NCI-H146 treated with DMSO at 0.1 percent for 48 hours (cell line): Measurements from ENCODE around the gene OR2A7.
"Not testable (repeated sequence)": the region's sequence is repeated elsewhere in the genome, so short reads cannot be mapped to it uniquely, and the experiment has no call there.

Experiments used
- DNase-seq: peaks from one replicate; lab custom pipeline; 2025; ENCODE audit not compliant: unreplicated experiment; lab: John Stamatoyannopoulos, UW

OR2A7 gene

GRCh38 chr7:144255471-144255897 is 9.1 kb downstream of the OR2A7 start:
- no peak for DNase-seq

GRCh38 chr7:144252307-144252706 is 12.3 kb downstream of the OR2A7 start:
- not testable (repeated sequence) for DNase-seq

- DNase-seq, result not testable (repeated sequence)
These were observed 16.8 kb downstream of the OR2A7 start for GRCh38 chr7:144247674-144248330.

- not testable (repeated sequence) for DNase-seq
These were observed 17.6 kb downstream of the OR2A7 start for GRCh38 chr7:144246967-144247366.

GRCh38 chr7:144245372-144245771 is 19.2 kb downstream of the OR2A7 start:
- DNase-seq, result not testable (repeated sequence)

- DNase-seq, result not testable (repeated sequence)
These were observed 25.2 kb downstream of the OR2A7 start, which contains the start of gene OR2A42 for GRCh38 chr7:144239365-144239764. OR2A42 (minus strand) TSS chr7:144239605; CDS start chr7:144232843, 6,762 bp downstream.

- not testable (repeated sequence) for DNase-seq
These were observed 26.0 kb downstream of the OR2A7 start for GRCh38 chr7:144238530-144239082.

GRCh38 chr7:144233039-144233438 is 31.6 kb downstream of the OR2A7 start:
- DNase-seq, result not testable (repeated sequence)

GRCh38 chr7:144231027-144231426 is 33.6 kb downstream of the OR2A7 start:
- not testable (repeated sequence) for DNase-seq

GRCh38 chr7:144228810-144229209 is 35.8 kb downstream of the OR2A7 start:
- DNase-seq, result not testable (repeated sequence)

GRCh38 chr7:144226866-144227265 is 37.7 kb downstream of the OR2A7 start:
- DNase-seq, result not testable (repeated sequence)

GRCh38 chr7:144223675-144224074 is 40.9 kb downstream of the OR2A7 start:
- not testable (repeated sequence) for DNase-seq

GRCh38 chr7:144220531-144220930 is 44.1 kb downstream of the OR2A7 start:
- DNase-seq, result not testable (repeated sequence)

- not testable (repeated sequence) for DNase-seq
These were observed 45.4 kb downstream of the OR2A7 start for GRCh38 chr7:144219149-144219548.

GRCh38 chr7:144218581-144218980 is 46.0 kb downstream of the OR2A7 start:
- not testable (repeated sequence) for DNase-seq

- not testable (repeated sequence) for DNase-seq
These were observed 47.4 kb downstream of the OR2A7 start for GRCh38 chr7:144217200-144217599.
